Adrenal gland (tissue), 12 donors: Measurements from ENCODE around the gene VKORC1. TPM values are rescaled to one million over a fixed set of nuclear protein-coding genes. Genes with fewer than 3 reads are reported as not detected.

Experiments used
- DNase-seq, 7 donors: peaks; one replicate each; pipeline ENCODE4 v3.0.0-alpha.2; 2019 to 2020
- H3K27ac ChIP-seq, 5 donors: fragments of 200-600 bp; sonication (generic) in 4 of 5; 1 replicate in 3 of 5; 2 replicates in 2 of 5; pipeline versions ENCODE4 v1.5.1 to v1.8.0; 2016 to 2020; ENCODE audit warnings: mild to moderate bottlenecking in 1 of 5
- H3K27me3 ChIP-seq: fragments of 200-600 bp; 2 replicates; pipeline ENCODE4 v1.8.0; 2021
- H3K36me3 ChIP-seq, 2 donors: fragments of 200-600 bp; replicated peaks in 1 of 2; 1 replicate in 1 of 2; 2 replicates in 1 of 2; pipeline versions ENCODE4 v1.5.1 to v1.8.0; 2018 to 2022
- H3K4me1 ChIP-seq, 2 donors: fragments of 200-600 bp; replicated peaks in 1 of 2; 1 replicate in 1 of 2; 2 replicates in 1 of 2; pipeline versions ENCODE4 v1.5.1 to v1.8.0; 2018 to 2021
- H3K4me3 ChIP-seq, 4 donors: fragments of 200-600 bp; sonication (generic) in 3 of 4; one replicate each; pipeline ENCODE4 v1.5.1; 2016 to 2018
- H3K9me3 ChIP-seq, 3 donors: fragments of 200-600 bp; sonication (generic) in 1 of 3; replicated peaks in 1 of 3; 1 replicate in 2 of 3; 2 replicates in 1 of 3; pipeline versions ENCODE4 v1.5.1 to v1.8.0; 2016 to 2021
- POLR2A ChIP-seq, 2 donors: fragments of 450-650 bp; IDR thresholded peaks; one replicate each; pipeline ENCODE4 v1.6.1; 2017; ENCODE audit warnings: antibody characterized with exemption in 2 of 2, mild to moderate bottlenecking in 2 of 2, moderate library complexity in 1 of 2
- WGBS, 4 donors: extraction: QIAGEN DNeasy Blood & Tissue Kit in 2 of 4; methylation state at CpG; one replicate each; pipeline versions ENCODE4 v1.1.5 to v1.1.7; 2013 to 2017; 5-methylcytosine and 5-hydroxymethylcytosine counted together
- intact Hi-C, 2 donors: fragments of 100-400 bp; cut with DNase I; formaldehyde crosslinking; loops; one replicate each; pipeline versions ENCODE4 v1.14.1 to v1.15.0; 2022 to 2023
- polyA plus RNA-seq, 3 donors: library from polyadenylated mRNA; stranded (reverse); fragments of 200-250 nt in 2 of 3; fragments of 350-450 nt in 1 of 3; fragmentation: Illumina TruSeq in 1 of 3; extraction: RNeasy Lipid Tissue Mini Kit (QIAGEN cat#74804) in 1 of 3; gene quantifications; one replicate each; pipeline ENCODE4 v1.2.3, GENCODE V29; 2013 to 2014
- total RNA-seq, 9 donors: library from RNA; depleted of rRNA in 4 of 9; stranded (reverse); fragments of >200 nt in 4 of 9; fragments of 120-200 nt in 1 of 9; fragmentation: NEBNext Ultra II Directional in 1 of 9; extraction: Animal tissue kit (Norgen Biotek cat#: 25700) in 1 of 9; gene quantifications; one replicate each; pipeline versions ENCODE4 v1.1.0 to v1.2.4, GENCODE V29; 2013 to 2023
- TF ChIP-seq, protein P1 (sequence below), 6 experiments: fragments of 450-650 bp in 4 of 6; fragments of 200-600 bp in 2 of 6; sonication (generic) in 1 of 6; IDR thresholded peaks; 1 replicate in 5 of 6; 2 replicates in 1 of 6; pipeline versions ENCODE4 v1.5.1 to v1.8.0; 2016 to 2021; ENCODE audit warnings: antibody characterized with exemption in 6 of 6, mild to moderate bottlenecking in 2 of 6, moderate library complexity in 1 of 6
- donor health status: healthy with polysubstance abuse.
- donor health status: Bipolar disorder and iron deficiency.
- donor health status: DM: yes; HTN: yes; CAD: no.
- donor health status: DM: no; HTN: no; CAD: no.
- donor health status: DM: no; HTN: no; CAD: no.
- donor health status: DM: yes; HTN: yes; CAD: no.

The VKORC1 gene
- total and polyA plus RNA-seq, 12 donors = 38.6 to 267 (median 120) TPM

DNA sequence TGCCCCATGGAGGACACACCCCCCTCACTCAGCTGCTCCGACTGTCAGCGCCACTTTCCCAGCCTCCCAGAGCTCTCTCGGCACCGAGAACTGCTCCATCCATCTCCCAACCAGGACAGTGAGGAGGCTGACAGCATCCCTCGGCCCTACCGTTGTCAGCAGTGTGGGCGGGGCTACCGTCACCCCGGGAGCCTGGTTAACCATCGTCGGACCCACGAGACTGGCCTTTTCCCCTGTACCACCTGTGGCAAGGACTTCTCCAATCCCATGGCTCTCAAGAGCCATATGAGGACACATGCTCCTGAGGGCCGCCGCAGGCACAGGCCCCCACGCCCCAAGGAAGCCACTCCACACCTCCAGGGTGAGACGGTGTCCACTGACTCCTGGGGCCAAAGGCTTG lies 18.3 kb downstream of the VKORC1 start:
- peak in 2 of 7 donors; percentile 23 to 50 for DNase-seq
- peaks cover 13 to 27% of the 10 kb centered on the region in 2 donors for H3K4me1 ChIP-seq
- H3K36me3 ChIP-seq = peaks cover 0 to 51% of the 10 kb centered on the region in 2 donors
- WGBS, 4 donors = 60 to 92% (median 80%) methylated on average over 8 to 16 of the region's 16 CpGs
- H3K27ac ChIP-seq = no peak overlapping the region
- intact Hi-C loops = no loop called here
- TF ChIP-seq POLR2A (IDR thresholded peaks at IDR 0.05) = no peak
- TF ChIP-seq, protein P1, sequence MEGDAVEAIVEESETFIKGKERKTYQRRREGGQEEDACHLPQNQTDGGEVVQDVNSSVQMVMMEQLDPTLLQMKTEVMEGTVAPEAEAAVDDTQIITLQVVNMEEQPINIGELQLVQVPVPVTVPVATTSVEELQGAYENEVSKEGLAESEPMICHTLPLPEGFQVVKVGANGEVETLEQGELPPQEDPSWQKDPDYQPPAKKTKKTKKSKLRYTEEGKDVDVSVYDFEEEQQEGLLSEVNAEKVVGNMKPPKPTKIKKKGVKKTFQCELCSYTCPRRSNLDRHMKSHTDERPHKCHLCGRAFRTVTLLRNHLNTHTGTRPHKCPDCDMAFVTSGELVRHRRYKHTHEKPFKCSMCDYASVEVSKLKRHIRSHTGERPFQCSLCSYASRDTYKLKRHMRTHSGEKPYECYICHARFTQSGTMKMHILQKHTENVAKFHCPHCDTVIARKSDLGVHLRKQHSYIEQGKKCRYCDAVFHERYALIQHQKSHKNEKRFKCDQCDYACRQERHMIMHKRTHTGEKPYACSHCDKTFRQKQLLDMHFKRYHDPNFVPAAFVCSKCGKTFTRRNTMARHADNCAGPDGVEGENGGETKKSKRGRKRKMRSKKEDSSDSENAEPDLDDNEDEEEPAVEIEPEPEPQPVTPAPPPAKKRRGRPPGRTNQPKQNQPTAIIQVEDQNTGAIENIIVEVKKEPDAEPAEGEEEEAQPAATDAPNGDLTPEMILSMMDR (IDR thresholded peaks at IDR 0.05) = no peak
- no peak overlapping the region for H3K4me3 ChIP-seq
- H3K9me3 ChIP-seq = no peaks in the 10 kb centered on the region
- no peaks in the 10 kb centered on the region for H3K27me3 ChIP-seq

DNA sequence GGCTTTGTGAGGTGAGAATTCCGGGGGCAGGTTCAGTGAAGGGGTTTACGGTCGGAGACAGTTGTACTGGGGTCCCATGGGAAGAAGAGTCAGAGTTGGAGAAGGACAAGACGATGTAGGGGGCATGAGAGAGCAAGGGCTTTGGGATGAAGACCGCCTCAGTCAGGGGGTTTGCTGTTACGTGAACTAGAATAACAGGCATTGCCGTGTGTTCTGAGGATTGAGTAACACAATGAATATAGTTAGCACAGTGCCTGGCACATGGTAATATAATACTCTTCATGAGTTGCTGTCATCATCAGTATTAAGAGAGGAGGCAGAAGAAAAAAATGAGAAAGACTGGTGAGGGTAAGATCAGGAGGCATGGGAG lies 19.8 kb downstream of the VKORC1 start:
- H3K4me3 ChIP-seq = peak overlapping the region; percentile 18 to 100 (median 94)
- H3K9me3 ChIP-seq = no peaks in the 10 kb centered on the region
- intact Hi-C loops = no loop called here
- TF ChIP-seq, protein P1 (IDR thresholded peaks at IDR 0.05) = no peak
- TF ChIP-seq POLR2A (IDR thresholded peaks at IDR 0.05) = no peak
- H3K27me3 ChIP-seq = no peaks in the 10 kb centered on the region
- peak overlapping the region; percentile 66 to 98 (median 91) for H3K27ac ChIP-seq
- H3K4me1 ChIP-seq = peaks cover 13 to 29% of the 10 kb centered on the region in 2 donors
- DNase-seq = no peak
- H3K36me3 ChIP-seq = peaks cover 0 to 36% of the 10 kb centered on the region in 2 donors
- 1 to 3% (median 1%) methylated on average over 7 of the region's 7 CpGs for WGBS, 4 donors

DNA sequence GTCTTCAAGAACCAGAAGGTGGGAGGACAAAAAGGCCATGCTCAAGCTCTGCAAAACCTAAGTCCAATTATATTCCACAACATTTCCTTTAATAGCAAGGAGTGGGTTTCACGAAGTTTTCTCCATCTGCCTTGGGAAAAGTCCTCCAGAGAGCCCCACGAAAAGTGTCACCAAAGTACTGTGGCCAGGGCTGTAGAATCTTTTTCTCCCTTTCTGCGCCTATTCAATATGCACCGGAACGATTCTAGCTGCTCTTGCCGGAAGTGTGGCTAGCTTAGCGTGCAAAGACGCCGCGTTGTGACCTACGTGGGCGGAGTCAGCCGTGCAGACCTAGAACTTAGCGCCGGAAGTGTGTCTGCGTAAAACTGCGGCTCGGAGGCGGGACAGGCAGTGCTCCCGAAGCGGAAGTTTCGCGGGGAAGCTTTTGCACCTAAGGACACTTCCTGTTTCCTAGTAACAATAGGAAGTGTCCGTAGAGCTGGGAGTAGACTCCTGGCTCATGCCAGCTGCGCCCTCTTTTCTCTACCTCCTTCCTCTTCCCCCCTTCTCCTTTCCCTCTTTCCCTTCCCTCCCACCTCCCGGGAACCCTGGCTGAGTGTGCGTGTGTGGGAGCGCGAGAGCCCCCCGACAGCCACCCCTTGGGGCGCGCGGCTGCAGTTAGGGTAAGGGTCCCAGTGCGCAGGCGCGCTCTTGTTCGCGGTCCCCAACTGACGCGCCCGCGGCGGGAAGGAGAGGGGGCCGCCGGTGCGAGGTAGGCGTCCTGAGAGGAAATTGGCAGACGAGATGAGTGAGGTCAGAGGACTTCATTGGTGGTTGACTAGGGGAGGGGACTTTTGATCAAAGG lies 20.4 kb downstream of the VKORC1 start, which contains the start of the genes ZNF646 and ZNF668:
Gene ZNF646 (plus strand): TSS at position 453 of the 844 bp plus-strand sequence. CDS start 1,903 bp downstream, outside the sequence.
Gene ZNF668 (minus strand): TSS at position 271 of the 844 bp plus-strand sequence. CDS start 9,781 bp downstream, outside the sequence.
- 0 to 1% (median 0%) methylated on average over 35 to 48 of the region's 48 CpGs for WGBS, 4 donors
- H3K27me3 ChIP-seq = no peaks in the 10 kb centered on the region
- H3K27ac ChIP-seq = peak within 1 kb of the TSS; percentile 66 to 98 (median 91)
- intact Hi-C loops = no loop called here
- peak within 1 kb of the TSS; percentile 76 to 100 (median 94) for H3K4me3 ChIP-seq
- DNase-seq = peak; percentile 97 to 99 (median 99)
- peaks cover 0 to 30% of the 10 kb centered on the region in 2 donors for H3K36me3 ChIP-seq
- H3K9me3 ChIP-seq = no peaks in the 10 kb centered on the region
- H3K4me1 ChIP-seq = peaks cover 13 to 29% of the 10 kb centered on the region in 2 donors
- TF ChIP-seq, protein P1 (IDR thresholded peaks at IDR 0.05) = no peak
- peak; percentile 30 to 82 for TF ChIP-seq POLR2A (IDR thresholded peaks at IDR 0.05)

DNA sequence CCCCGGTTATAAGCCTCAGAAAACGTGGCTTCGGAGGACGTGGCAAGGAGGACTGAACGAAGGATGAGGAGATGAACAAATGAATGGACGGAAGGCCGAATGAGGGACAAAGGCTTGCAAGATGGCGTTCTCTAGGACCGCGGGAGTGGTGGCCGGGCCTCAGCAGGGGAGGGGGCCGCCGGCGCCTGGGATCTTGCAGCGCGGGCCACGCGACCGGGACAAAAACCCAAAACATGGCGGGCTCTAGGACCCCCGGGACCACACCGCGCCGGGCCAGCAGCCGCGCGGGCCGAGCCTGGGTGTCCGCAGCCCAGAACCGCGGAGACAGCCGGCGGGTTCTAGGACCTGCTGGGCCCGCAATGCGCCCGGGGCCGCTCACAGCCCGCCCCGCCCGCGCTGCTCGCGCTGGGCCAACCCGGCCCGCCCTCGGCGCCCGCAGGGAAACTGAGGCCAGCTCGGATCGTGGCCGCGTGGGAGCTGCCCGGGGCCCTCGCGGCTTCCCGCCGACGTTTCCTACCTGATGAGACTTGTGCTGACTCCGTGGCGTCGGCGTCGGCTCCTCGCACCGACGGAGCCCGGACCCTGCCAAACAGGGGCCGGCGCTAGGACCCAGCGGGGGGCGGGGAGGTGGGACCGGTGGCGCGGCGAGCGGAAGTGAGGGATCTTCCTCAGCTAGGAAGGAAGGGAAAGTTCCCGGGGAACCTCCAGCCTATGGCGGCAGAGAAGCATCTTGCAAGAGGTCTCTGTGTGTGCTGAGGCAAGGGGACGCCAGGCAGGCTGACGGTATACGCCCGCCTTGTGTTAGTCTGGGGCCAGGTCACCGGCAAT lies 21.2 kb downstream of the VKORC1 start:
- Histone ChIP-seq H3K4me1 (peaks cover 13 to 29% of the 10 kb centered on the region in 2 donors), H3K27me3 (no peaks in the 10 kb centered on the region), H3K36me3 (peaks cover 0 to 22% of the 10 kb centered on the region in 2 donors), H3K27ac (peak overlapping the region; percentile 47 to 98 (median 91)), H3K9me3 (no peaks in the 10 kb centered on the region), H3K4me3 (peak overlapping the region; percentile 68 to 100 (median 82))
- intact Hi-C loops = no loop called here
- WGBS, 4 donors = 0 to 1% (median 1%) methylated on average over 25 to 83 of the region's 83 CpGs
- peak; percentile 92 to 95 (median 94) for DNase-seq
- TF ChIP-seq, protein P1 (IDR thresholded peaks at IDR 0.05) = no peak
- TF ChIP-seq POLR2A (IDR thresholded peaks at IDR 0.05) = no peak
